ENCODE data around the gene SMIM34.
"Not testable (repeated sequence)": the region's sequence is repeated elsewhere in the genome, so short reads cannot be mapped to it uniquely, and the experiment has no call there.

- TF ChIP-seq CTCF, POLR2A (IDR thresholded peaks at IDR 0.05): not testable (repeated sequence)
These were observed 32.4 kb upstream of the SMIM34 start for GRCh38 chr21:34456180-34456579.
